Hippocampal formation (tissue), 2 donors: ENCODE measurements around the gene RXYLT1.
"Not testable (repeated sequence)": the region's sequence is repeated elsewhere in the genome, so short reads cannot be mapped to it uniquely, and the experiment has no call there.

ENCODE experiments used
- DNase-seq, 2 donors: peaks; one replicate each; lab custom pipeline; 2025; lab: John Stamatoyannopoulos, UW

Gene RXYLT1

DNA sequence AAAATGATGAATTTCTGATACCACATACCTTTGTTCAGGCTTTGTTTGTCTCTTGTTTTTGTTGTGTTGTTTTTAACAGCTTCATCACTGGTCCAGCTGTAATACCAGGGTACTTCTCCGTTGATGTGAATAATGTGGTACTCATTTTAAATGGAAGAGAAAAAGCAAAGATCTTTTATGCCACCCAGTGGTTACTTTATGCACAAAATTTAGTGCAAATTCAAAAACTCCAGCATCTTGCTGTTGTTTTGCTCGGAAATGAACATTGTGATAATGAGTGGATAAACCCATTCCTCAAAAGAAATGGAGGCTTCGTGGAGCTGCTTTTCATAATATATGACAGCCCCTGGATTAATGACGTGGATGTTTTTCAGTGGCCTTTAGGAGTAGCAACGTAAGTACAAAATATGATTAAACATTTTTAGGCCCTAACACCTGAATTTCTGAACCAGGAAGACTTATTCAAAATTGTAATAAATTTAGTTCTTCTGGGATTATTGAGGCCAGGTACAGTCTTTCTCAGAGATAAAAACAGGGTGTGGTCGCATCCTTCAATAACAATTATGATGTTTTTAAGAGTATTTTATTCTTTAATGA, 22.4 kb downstream of the RXYLT1 start:
- peak in 1 of 2 donors; percentile 74 for DNase-seq

GRCh38 chr12:63804746-63805145, 25.0 kb downstream of the RXYLT1 start:
- DNase-seq: no peak

- no peak for DNase-seq
Measured at GRCh38 chr12:63805704-63806672, 26.3 kb downstream of the RXYLT1 start.

- DNase-seq: no peak
Measured at GRCh38 chr12:63808631-63809030, 28.9 kb downstream of the RXYLT1 start.

DNA sequence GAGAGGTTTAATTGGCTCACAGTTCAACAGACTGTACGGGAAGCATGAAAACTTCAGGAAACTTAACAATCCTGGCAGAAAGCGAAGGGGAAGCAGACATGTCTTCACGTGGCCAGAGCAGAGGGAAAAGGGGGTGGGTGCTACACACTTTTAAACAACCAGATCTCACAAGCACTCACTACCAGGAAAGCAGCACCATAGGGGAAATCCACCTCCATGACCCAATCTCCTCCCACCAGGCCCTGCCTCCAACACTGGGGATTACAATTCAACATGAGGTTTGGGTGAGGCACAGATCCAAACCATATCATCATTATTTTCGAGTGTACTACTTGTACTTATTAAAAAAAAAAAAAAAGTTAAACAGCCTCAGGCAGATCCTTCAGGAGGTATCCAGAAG, 29.9 kb downstream of the RXYLT1 start:
- DNase-seq: no peak

- DNase-seq: no peak
Measured at GRCh38 chr12:63811334-63811733, 31.6 kb downstream of the RXYLT1 start.

- DNase-seq: no peak
Measured at GRCh38 chr12:63811755-63812154, 32.0 kb downstream of the RXYLT1 start.

- DNase-seq: no peak
Measured at GRCh38 chr12:63814146-63814772, 34.5 kb downstream of the RXYLT1 start.

- no peak for DNase-seq
Measured at GRCh38 chr12:63815482-63815852, 35.8 kb downstream of the RXYLT1 start.

DNA sequence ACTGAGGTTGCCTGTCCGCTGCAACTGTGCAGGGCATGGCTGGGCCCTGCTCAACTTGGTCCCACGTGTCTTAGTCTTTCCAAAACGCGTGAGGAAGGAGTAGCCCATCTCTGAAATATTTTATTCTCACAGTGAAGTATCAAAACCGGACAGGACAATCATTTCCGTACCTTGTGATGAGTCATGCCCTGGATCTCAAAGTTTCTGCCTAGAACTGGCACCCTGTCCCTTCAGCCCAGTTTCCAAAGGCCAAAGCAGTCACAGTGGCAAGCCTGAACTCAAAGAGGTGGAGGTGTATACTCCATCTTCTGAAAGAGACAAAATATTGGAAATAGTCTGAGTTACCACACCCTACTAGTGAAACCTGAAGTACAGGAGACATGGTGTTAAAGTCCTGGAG, 36.3 kb downstream of the RXYLT1 start:
- no peak for DNase-seq

DNA sequence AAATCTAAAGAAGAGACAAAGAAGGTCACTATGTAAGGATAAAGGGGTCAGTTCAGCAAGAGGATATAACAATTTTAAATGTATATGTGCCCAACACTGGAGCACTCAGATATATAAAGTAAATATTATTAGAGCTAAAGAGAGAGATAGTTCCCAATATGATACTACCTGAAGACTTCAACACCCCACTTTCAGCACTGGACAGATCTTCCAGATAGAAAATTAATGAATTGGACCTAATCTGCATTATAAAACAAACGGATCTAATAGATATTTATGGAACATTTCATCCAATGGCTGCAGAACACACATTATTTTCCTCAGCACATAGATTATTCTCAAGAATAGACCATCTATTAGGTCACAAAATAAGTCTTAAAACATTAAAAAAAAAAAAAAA, 40.7 kb downstream of the RXYLT1 start:
- no peak for DNase-seq

DNA sequence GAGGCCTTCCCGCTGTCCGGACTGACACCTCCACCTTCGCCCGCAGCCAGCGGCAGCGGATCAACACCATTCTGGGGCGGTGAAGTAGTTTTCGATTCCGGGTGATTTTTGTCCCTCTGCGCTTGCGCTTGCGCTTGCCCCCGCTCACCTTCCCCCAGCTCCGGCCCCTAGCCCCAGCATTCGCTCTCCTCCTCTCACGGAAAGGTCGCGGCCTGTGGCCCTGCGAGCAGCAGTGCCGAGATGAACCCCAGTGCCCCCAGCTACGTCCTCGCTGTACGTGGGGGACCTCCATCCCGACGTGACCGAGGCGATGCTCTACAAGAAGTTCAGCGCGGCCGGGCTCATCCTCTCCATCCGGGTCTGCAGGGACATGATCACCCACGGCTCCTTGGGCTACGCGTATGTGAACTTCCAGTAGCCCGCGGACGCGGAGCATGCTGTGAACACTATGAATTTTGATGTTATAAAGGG, 42.1 kb downstream of the RXYLT1 start:
- DNase-seq: no peak

DNA sequence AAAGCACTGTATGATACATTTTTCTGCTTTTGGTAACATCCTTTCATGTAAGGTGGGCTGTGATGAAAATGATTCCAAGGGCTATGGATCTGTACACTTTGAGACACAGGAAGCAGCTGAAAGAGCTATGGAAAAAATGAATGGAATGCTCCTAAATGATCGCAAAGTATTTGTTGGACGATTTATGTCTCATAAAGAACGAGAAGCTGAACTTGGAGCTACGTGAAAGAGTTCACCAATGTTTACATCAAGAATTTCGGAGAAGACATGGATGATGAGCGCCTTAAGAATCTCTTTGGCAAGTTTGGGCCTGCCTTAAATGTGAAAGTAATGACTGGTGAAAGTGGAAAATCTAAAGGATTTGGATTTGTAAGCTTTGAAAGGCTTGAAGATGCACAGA, 42.6 kb downstream of the RXYLT1 start:
- no peak for DNase-seq

DNA sequence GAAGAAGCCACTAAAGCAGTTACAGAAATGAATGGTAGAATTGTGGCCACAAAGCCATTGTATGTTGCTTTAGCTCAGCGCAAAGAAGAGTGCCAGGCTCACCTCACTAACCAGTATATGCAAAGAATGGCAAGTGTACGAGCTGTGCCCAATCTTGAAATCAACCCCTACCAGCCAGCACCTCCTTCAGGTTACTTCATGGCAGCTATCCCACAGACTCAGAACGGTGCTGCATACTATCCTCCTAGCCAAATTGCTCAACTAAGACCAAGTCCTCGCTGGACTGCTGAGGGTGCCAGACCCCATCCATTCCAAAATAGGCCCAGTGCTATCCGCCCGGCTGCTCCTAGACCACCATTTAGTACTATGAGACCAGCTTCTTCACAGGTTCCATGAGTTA, 43.3 kb downstream of the RXYLT1 start:
- DNase-seq: no peak

GRCh38 chr12:63826006-63826585, 46.4 kb downstream of the RXYLT1 start:
- peak in 1 of 2 donors; percentile 85 for DNase-seq

DNA sequence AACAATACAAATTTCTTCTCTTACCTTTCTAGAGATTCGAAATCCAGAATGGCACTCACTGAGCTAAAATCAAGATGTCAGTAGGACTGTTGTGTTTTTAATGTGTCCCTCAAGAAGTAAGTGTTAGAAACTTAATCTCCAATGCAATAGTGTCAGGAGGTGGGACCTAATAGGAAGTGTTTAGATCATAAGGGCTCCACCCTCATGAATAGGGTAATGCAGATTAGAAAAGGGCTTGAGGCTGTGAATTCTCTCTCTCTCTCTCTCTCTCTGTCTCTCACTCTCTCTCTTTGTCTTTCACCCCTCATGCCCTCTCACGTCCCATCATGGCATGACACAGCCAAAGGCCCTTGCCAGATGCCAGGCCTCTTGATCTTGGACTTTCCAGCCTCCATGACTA, 49.2 kb downstream of the RXYLT1 start:
- DNase-seq: no peak

GRCh38 chr12:63836046-63836445, 56.3 kb downstream of the RXYLT1 start:
- no peak for DNase-seq

- DNase-seq: no peak
Measured at GRCh38 chr12:63836936-63837335, 57.2 kb downstream of the RXYLT1 start.

DNA sequence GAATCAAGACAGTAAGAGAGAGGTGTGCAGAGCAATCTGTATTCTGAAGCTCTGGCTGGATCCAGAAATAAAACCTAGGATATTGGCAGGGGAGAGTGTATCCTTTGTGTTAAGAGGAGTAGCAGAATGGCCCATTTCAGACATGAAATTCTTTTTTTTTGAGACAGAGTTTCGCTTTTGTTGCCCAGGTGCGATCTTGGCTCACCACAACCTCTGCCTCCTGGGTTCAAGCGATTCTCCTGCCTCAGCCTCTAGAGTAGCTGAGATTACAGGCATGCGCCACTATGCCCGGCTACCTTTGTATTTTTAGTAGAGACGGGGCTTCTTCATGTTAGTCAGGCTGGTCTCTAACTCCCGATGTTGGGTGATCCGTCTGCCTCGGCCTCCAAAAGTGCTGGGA, 58.7 kb downstream of the RXYLT1 start:
- DNase-seq: no peak

DNA sequence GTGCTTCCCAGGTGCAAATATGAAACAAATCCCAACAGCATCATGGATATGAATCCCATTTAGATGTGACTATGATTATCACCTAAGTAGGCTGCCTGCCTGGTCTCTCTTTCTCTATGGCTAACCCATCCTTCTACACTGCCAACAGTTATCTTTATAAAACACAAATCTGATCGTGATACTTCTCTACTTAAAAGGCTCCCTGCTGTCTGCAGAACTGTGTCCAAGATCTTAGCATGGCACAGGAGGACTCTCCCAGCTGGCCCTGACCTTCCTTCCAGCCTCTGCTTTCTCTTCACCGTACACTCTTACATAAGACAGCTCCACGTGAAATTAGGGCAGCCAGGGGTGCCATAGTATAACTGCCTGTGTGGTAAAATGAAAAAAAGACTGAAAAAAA, 61.3 kb downstream of the RXYLT1 start:
- no peak for DNase-seq

- no peak for DNase-seq
Measured at GRCh38 chr12:63841571-63841970, 61.9 kb downstream of the RXYLT1 start.

- DNase-seq: not testable (repeated sequence)
Measured at GRCh38 chr12:63842750-63843149, 63.0 kb downstream of the RXYLT1 start.
